Vagina (tissue), 2 donors: ENCODE measurements around the gene MICAL3.
"Not testable (repeated sequence)": the region's sequence is repeated elsewhere in the genome, so short reads cannot be mapped to it uniquely, and the experiment has no call there.

Experiments
- CTCF ChIP-seq, 3 experiments: fragments of 450-650 bp in 2 of 3; fragments of 200-600 bp in 1 of 3; sonication (generic) in 1 of 3; IDR thresholded peaks; one replicate each; pipeline ENCODE4 v1.5.1; 2017 to 2019; ENCODE audit warnings: antibody characterized with exemption in 3 of 3, mild to moderate bottlenecking in 2 of 3, moderate library complexity in 2 of 3
- POLR2A ChIP-seq, 2 donors: fragments of 450-650 bp; IDR thresholded peaks; one replicate each; pipeline ENCODE4 v1.6.1; 2017; ENCODE audit warnings: antibody characterized with exemption in 2 of 2, mild to moderate bottlenecking in 2 of 2, moderate library complexity in 2 of 2

- TF ChIP-seq POLR2A, CTCF (IDR thresholded peaks at IDR 0.05): not testable (repeated sequence)
These were observed 259.5 kb downstream of the MICAL3 start for GRCh38 chr22:17764852-17765251.
